Measurements from ENCODE around the gene CDADC1.
A peak's percentile ranks its signal among the peaks of the same experiment; 100 is the strongest.

- TF ChIP-seq CTCF (conservative IDR thresholded peaks at IDR 0.05; ENCODE audit: low read depth in 2 of 2) (peak in 1 of 2 experiments; percentile 24; a peak in 2 of 4 replicates), EZH2 (IDR thresholded peaks at IDR 0.05; ENCODE audit: low read depth, unreplicated experiment) (no peak), POLR2AphosphoS5 (IDR thresholded peaks at IDR 0.05; ENCODE audit: low read depth) (no peak), JUNB (IDR thresholded peaks at IDR 0.05; ENCODE audit: unreplicated experiment) (no peak), EZH2phosphoT487 (IDR thresholded peaks at IDR 0.05; ENCODE audit: unreplicated experiment) (no peak), NANOG (IDR thresholded peaks at IDR 0.05; ENCODE audit: borderline replicate concordance) (no peak)
Observed at GRCh38 chr13:49248622-49249002, 887 bp downstream of the CDADC1 start.
